CD4-positive, CD25-positive, alpha-beta regulatory T cell (primary cell): ENCODE data around the gene TMEM232. TPM values are rescaled to one million over a fixed set of nuclear protein-coding genes. Genes with fewer than 3 reads are reported as not detected.
A peak's percentile ranks its signal among the peaks of the same experiment; 100 is the strongest.

ENCODE experiments used
- ATAC-seq, 2 donors: fragments of 150-1000 bp; cut with Tn5 transposase; one replicate each; pipeline ENCODE4 v1.10.0; 2021; ENCODE audit warnings: low read depth in 2 of 2, moderate number of reproducible peaks in 2 of 2, moderate library complexity in 1 of 2
- DNase-seq, 3 donors: peaks; one replicate each; pipeline versions ENCODE4 v3.0.0 to v3.0.0-alpha.2; 2012 to 2022; ENCODE audit warnings: mixed read lengths in 1 of 3
- H3K27ac ChIP-seq: one replicate; pipeline ENCODE4 v1.7.0; 2013; ENCODE audit warnings: mild to moderate bottlenecking, low read length; ENCODE audit not compliant: insufficient read depth, poor library complexity, severe bottlenecking
- H3K27me3 ChIP-seq: one replicate; pipeline ENCODE4 v1.7.0; 2013; ENCODE audit warnings: low read length; ENCODE audit not compliant: control insufficient read depth, insufficient read depth
- H3K36me3 ChIP-seq: one replicate; pipeline ENCODE4 v1.7.0; 2013; ENCODE audit warnings: mild to moderate bottlenecking, low read length, moderate library complexity; ENCODE audit not compliant: control insufficient read depth, insufficient read depth
- H3K4me1 ChIP-seq: 2 replicates; pipeline ENCODE4 v1.7.0; 2013; ENCODE audit warnings: mild to moderate bottlenecking, low read length; ENCODE audit not compliant: insufficient read depth, control insufficient read depth, poor library complexity, severe bottlenecking
- H3K4me3 ChIP-seq: one replicate; pipeline ENCODE4 v1.7.0; 2013; ENCODE audit warnings: low read depth, mild to moderate bottlenecking, low read length, moderate library complexity
- H3K9me3 ChIP-seq, 2 experiments: 1 replicate in 1 of 2; 2 replicates in 1 of 2; pipeline ENCODE4 v1.7.0; 2013; ENCODE audit warnings: low read length in 2 of 2, mild to moderate bottlenecking in 1 of 2, moderate library complexity in 1 of 2; ENCODE audit not compliant: control insufficient read depth in 2 of 2
- H3K27ac Mint-ChIP-seq, 3 donors: one replicate each; pipeline ENCODE4 v1.8.0; 2020 to 2022; ENCODE audit warnings: mild to moderate bottlenecking in 3 of 3, mixed read lengths in 3 of 3, moderate library complexity in 2 of 3
- H3K27me3 Mint-ChIP-seq: one replicate; pipeline ENCODE4 v1.8.0; 2022; ENCODE audit warnings: mild to moderate bottlenecking, mixed read lengths
- H3K36me3 Mint-ChIP-seq: one replicate; pipeline ENCODE4 v1.8.0; 2020; ENCODE audit warnings: mixed read lengths
- H3K4me1 Mint-ChIP-seq, 4 donors: one replicate each; pipeline ENCODE4 v1.8.0; 2020 to 2022; ENCODE audit warnings: mixed read lengths in 4 of 4, mild to moderate bottlenecking in 1 of 4
- H3K4me3 Mint-ChIP-seq, 4 donors: one replicate each; pipeline ENCODE4 v1.8.0; 2020 to 2022; ENCODE audit warnings: mild to moderate bottlenecking in 4 of 4, mixed read lengths in 4 of 4, moderate library complexity in 3 of 4
- H3K9me3 Mint-ChIP-seq, 7 donors: one replicate each; pipeline ENCODE4 v1.8.0; 2020 to 2022; ENCODE audit warnings: mixed read lengths in 7 of 7, mild to moderate bottlenecking in 3 of 7, moderate library complexity in 2 of 7
- polyA plus RNA-seq, 4 donors: library from polyadenylated mRNA; unstranded; fragments of 300-500 nt; fragmentation: Illumina TruSeq; gene quantifications; one replicate each; pipeline ENCODE4 v1.2.3, GENCODE V29; 2021
- total RNA-seq: library from RNA; stranded (reverse); gene quantifications from one replicate; pipeline ENCODE4 v1.2.3, GENCODE V29; 2022

TMEM232 gene
- 1.0 TPM for total RNA-seq
- 1 to 10 TPM in 2 of 4 donors, not detected in 2; 1.9 to 2.1 TPM for polyA plus RNA-seq

DNA sequence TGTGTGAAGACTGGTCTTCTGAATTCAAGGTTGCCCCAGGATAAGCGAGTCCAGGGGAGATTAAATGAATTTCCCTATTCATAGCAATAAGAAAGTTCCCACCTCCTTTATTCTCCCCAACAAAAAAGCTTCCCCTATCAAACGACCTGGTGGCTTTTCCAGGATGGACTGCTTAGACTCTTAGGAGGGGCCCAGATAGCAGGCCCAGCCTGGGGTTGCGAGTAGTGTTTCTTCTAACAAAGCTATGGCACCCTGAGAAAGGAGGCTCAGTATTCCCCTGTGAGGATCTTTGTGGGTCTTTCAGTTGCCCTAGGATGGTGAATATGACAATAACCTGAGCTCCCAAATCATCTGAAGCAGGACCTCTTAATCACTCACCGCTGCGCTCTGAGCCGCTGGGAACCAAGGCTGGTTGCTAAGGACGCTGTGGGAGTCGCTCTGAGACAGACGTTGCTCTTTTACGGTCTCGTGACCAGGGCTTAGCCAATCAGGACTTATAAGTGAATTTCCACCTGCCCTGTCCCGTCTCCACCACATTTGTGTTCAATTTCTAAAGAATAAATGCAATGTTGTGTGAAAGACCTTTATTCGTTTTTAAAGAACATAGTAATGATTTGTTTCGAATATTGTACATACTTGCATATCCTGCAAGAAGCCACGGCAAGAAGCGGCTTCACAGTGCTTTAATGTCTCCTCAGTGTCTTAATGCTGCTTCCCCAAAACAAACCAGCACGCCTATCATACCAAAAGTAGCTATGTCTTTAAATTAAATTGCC lies at the start of gene TMEM232:
Gene TMEM232 (minus strand): TSS at position 423 of the 776 bp plus-strand sequence. CDS start 59,319 bp downstream, outside the sequence.
- ATAC-seq (peak; percentile 97 to 99), DNase-seq (peak; percentile 64 to 77 (median 74))
- peak within 1 kb of the TSS; percentile 80 for H3K4me3 ChIP-seq
- H3K9me3 Mint-ChIP-seq = no peaks in the 10 kb centered on the region
- peak within 1 kb of the TSS; percentile 59 to 95 (median 87) for H3K4me3 Mint-ChIP-seq
- peaks cover 2% of the 10 kb centered on the region for H3K27me3 ChIP-seq
- H3K4me1 ChIP-seq = peaks cover 8% of the 10 kb centered on the region
- H3K9me3 ChIP-seq = no peaks in the 10 kb centered on the region
- H3K27me3 Mint-ChIP-seq = peaks cover 28% of the 10 kb centered on the region
- peak within 1 kb of the TSS in 1 of 3 donors; percentile 14 for H3K27ac Mint-ChIP-seq
- peaks cover 0 to 7% (median 2%) of the 10 kb centered on the region in 4 donors for H3K4me1 Mint-ChIP-seq
- no peaks in the 10 kb centered on the region for H3K36me3 ChIP-seq
- H3K27ac ChIP-seq = no peak within 1 kb of the TSS
- H3K36me3 Mint-ChIP-seq = no peaks in the 10 kb centered on the region

DNA sequence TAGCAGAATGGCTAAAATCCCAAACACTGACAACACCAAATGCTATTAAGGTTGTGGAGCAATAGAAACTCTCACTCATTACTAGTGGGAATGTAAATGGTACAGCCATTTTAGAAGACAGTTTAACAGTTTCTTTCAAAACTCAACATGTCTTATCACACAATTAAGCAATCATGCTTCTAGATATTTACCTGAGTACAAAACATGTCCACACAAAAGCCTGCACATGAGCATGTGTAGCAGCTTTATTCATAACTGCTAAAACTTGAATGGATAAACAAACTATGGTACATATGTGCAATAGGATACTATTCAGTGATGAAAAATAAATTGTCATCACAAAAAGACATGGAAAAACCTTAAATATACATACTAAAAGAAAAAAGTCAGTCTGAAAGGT lies 43.8 kb upstream of the TMEM232 start:
- no peaks in the 10 kb centered on the region for H3K4me1 Mint-ChIP-seq
- H3K9me3 ChIP-seq = peaks cover 0 to 2% of the 10 kb centered on the region in 2 experiments
- peaks cover 8% of the 10 kb centered on the region for H3K27me3 ChIP-seq
- no peak overlapping the region for H3K4me3 ChIP-seq
- no peak overlapping the region for H3K27ac ChIP-seq
- H3K36me3 Mint-ChIP-seq = no peaks in the 10 kb centered on the region
- ATAC-seq (no peak), DNase-seq (no peak)
- peaks cover 0 to 5% (median 0%) of the 10 kb centered on the region in 7 donors for H3K9me3 Mint-ChIP-seq
- H3K27ac Mint-ChIP-seq = no peak overlapping the region
- no peaks in the 10 kb centered on the region for H3K36me3 ChIP-seq
- H3K4me1 ChIP-seq = no peaks in the 10 kb centered on the region
- peaks cover 18% of the 10 kb centered on the region for H3K27me3 Mint-ChIP-seq
- H3K4me3 Mint-ChIP-seq = no peak overlapping the region

DNA sequence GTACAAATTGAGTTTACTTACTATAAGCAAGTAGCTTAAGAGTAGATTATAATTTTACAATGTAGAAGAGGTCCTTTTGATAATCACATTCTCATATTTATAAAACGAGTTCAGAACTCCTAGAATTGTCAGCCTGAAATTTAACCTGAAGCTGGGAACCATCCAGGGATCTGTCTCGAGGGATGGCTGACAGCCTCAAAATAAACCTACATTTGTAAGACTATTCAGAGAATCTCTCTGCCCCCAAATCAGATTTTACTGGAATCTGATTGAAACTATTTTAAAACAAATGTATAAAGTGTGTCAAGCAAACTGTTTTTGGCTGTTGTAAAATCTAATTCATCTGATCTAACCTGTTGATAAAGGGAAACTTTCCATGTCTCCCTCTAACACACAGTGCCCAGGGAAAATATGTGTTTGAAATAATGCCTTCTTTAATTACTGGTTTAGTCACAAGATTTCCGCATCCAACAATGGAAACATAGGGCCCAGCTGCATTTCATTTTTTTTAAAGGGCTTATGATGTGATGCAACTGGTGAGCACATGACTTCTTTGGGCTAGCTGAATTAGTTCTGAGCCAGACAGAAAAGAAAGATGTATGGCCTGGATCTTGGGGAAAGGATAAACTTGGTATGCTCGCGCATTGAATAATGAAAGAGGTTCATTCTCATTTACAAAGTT lies 42.7 kb upstream of the TMEM232 start:
- Histone ChIP-seq H3K36me3 (no peaks in the 10 kb centered on the region), H3K9me3 (peaks cover 0 to 2% of the 10 kb centered on the region in 2 experiments), H3K4me3 (no peak overlapping the region), H3K27ac (no peak overlapping the region), H3K4me1 (no peaks in the 10 kb centered on the region), H3K27me3 (peaks cover 7% of the 10 kb centered on the region)
- Mint-ChIP-seq H3K4me3 (no peak overlapping the region), H3K36me3 (no peaks in the 10 kb centered on the region), H3K27me3 (peaks cover 18% of the 10 kb centered on the region), H3K4me1 (no peaks in the 10 kb centered on the region), H3K9me3 (no peaks in the 10 kb centered on the region), H3K27ac (no peak overlapping the region)
- DNase-seq (no peak), ATAC-seq (no peak)

DNA sequence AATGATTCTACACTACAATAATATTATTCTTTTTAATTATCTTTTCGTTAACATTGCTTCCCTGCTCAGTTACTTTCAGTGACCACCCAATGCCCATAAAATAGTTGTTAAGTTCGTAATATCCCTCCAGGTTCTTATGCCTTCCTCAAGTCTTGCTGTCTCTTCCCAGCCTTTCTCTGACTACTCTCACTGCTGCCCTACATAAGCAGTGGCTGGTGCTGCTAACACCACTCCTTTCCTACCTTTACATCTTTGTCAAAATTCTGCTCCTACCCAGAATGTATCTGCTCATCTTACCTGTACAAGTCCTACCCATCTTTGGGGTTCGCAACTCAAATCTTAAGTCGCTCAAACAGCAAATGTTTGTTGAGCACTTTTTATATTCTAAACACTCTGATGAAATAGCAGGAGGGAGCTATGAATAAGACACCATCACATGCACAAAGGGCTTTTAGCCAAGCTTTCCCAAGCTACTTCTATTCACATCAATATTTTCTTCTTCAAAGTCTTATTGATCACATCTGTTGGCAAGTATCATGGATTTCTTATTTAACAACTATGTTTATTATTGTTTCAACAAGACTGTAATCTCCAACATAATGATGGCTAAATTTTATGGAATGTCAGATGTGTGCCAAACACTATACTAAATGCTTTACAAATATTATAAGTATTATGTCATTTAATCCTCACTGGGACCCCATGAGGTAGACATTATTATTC lies 41.8 kb upstream of the TMEM232 start:
- peaks cover 5% of the 10 kb centered on the region for H3K27me3 ChIP-seq
- H3K27me3 Mint-ChIP-seq = peaks cover 18% of the 10 kb centered on the region
- H3K27ac Mint-ChIP-seq = no peak overlapping the region

DNA sequence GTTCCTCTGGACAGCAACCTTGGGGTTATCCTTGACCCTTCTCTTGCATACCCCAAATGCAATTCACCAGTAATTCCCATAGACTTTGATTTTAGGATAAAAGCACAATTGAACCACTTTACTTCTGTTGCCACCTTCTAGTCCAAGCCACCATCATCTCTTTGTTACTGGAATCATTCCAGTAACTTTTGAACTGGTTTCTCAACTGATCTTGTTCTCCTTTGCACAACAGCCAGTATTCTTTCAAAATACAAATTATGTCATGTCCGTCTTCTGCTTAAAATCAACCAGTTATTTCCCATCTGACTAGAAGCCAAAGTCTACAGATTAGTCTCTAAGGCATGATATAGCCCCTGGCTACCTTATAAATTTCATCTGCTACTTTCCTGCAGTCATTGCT lies 33.7 kb upstream of the TMEM232 start:
- Histone ChIP-seq H3K36me3 (peaks cover 50% of the 10 kb centered on the region), H3K27ac (no peak overlapping the region), H3K4me3 (no peak overlapping the region), H3K9me3 (no peaks in the 10 kb centered on the region), H3K4me1 (no peaks in the 10 kb centered on the region), H3K27me3 (no peaks in the 10 kb centered on the region)
- ATAC-seq = no peak
- H3K27ac Mint-ChIP-seq = no peak overlapping the region
- no peaks in the 10 kb centered on the region for H3K27me3 Mint-ChIP-seq
- DNase-seq = no peak
- no peak overlapping the region for H3K4me3 Mint-ChIP-seq
- H3K9me3 Mint-ChIP-seq = no peaks in the 10 kb centered on the region
- peaks cover 2 to 7% (median 4%) of the 10 kb centered on the region in 4 donors for H3K4me1 Mint-ChIP-seq
- peaks cover 20% of the 10 kb centered on the region for H3K36me3 Mint-ChIP-seq

More for the DNA sequence above, 41.8 kb upstream of the TMEM232 start:
- Mint-ChIP-seq H3K4me1 (no peaks in the 10 kb centered on the region), H3K9me3 (no peaks in the 10 kb centered on the region), H3K36me3 (no peaks in the 10 kb centered on the region), H3K4me3 (no peak overlapping the region)
- no peak for ATAC-seq
- Histone ChIP-seq H3K4me3 (no peak overlapping the region), H3K36me3 (peaks cover under 1% of the 10 kb centered on the region), H3K27ac (no peak overlapping the region), H3K9me3 (no peaks in the 10 kb centered on the region), H3K4me1 (no peaks in the 10 kb centered on the region)
- DNase-seq = no peak

DNA sequence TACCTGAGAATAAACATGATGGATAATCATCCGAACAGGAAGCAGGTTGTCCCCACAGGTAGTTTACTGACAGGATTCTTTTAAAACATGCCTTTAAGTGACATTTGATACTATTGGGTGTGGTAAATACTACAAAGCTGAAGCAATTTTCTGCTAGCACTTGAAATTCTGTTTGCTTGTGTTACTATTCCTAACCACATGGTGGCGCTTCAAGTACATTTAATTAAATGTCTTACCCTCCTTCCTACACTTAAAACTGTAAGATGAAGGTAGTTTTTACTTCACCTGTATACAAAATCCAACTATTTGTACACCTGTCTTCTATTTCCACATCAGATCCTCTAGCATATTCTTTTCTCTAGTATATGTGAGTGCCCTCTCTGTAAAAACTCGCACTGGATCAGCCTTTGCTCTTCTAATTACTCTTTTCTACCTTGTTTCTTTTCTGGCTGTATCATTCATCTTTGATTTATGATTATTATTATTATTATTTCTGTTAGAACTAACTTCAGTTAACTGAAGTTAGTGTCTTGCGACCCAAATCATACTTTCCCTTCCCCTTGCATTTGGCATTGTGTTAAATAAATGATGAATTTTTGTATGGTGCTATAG lies 30.8 kb upstream of the TMEM232 start:
- Histone ChIP-seq H3K27ac (no peak overlapping the region), H3K27me3 (no peaks in the 10 kb centered on the region), H3K4me3 (no peak overlapping the region), H3K4me1 (peaks cover 10% of the 10 kb centered on the region), H3K9me3 (no peaks in the 10 kb centered on the region), H3K36me3 (peaks cover 41% of the 10 kb centered on the region)
- H3K27ac Mint-ChIP-seq = peak overlapping the region in 1 of 3 donors; percentile 22
- H3K4me3 Mint-ChIP-seq = no peak overlapping the region
- DNase-seq (peak in 2 of 3 donors; percentile 54 to 67), ATAC-seq (no peak)
- no peaks in the 10 kb centered on the region for H3K9me3 Mint-ChIP-seq
- H3K36me3 Mint-ChIP-seq = peaks cover 25% of the 10 kb centered on the region
- peaks cover 18 to 36% (median 19%) of the 10 kb centered on the region in 4 donors for H3K4me1 Mint-ChIP-seq
- no peaks in the 10 kb centered on the region for H3K27me3 Mint-ChIP-seq

DNA sequence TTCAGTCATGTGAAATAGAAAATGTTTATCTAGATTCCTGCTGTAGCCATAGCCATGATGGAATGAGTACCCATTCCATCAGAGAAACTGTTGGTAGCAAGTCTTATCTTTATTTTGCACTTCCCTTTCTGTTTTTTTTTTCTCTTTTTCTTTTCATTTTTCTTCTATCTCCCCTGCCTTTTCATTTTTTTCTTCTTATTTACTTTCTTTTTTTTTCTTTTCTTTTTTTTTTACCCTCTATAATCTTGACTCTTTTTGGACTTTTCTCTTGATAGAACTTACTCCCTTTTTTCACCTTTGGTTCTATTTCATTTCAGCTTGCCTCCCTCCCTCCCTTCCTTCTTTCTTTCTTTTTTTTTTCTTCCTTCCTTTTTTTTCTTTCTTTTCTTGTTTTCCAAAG lies 27.7 kb upstream of the TMEM232 start:
- DNase-seq (no peak), ATAC-seq (no peak)
- H3K27ac ChIP-seq = peak overlapping the region; percentile 44
- Mint-ChIP-seq H3K9me3 (no peaks in the 10 kb centered on the region), H3K27me3 (no peaks in the 10 kb centered on the region), H3K36me3 (peaks cover 42% of the 10 kb centered on the region), H3K27ac (peak overlapping the region in 1 of 3 donors; percentile 43), H3K4me3 (no peak overlapping the region), H3K4me1 (peaks cover 32 to 59% (median 43%) of the 10 kb centered on the region in 4 donors)
- no peak overlapping the region for H3K4me3 ChIP-seq
- H3K27me3 ChIP-seq = no peaks in the 10 kb centered on the region
- no peaks in the 10 kb centered on the region for H3K9me3 ChIP-seq
- peaks cover 21% of the 10 kb centered on the region for H3K4me1 ChIP-seq
- peaks cover 15% of the 10 kb centered on the region for H3K36me3 ChIP-seq
